Activated gamma-delta T cell treated with Interleukin-2 at 50 U/mL for 16 hours (primary cell): ENCODE data around the gene MAP3K5.
A peak's percentile ranks its signal among the peaks of the same experiment; 100 is the strongest.

ENCODE experiments used
- DNase-seq: peaks from one replicate; pipeline ENCODE4 v3.0.0-alpha.2; 2020

The MAP3K5 gene

GRCh38 chr6:136532030-136532429 lies 260.2 kb downstream of the MAP3K5 start:
- no peak for DNase-seq

GRCh38 chr6:136529710-136530109 lies 262.6 kb downstream of the MAP3K5 start:
- DNase-seq: no peak

- DNase-seq: no peak
Measured at GRCh38 chr6:136528477-136528876, 263.8 kb downstream of the MAP3K5 start.

GRCh38 chr6:136527831-136528230 lies 264.4 kb downstream of the MAP3K5 start:
- no peak for DNase-seq

- DNase-seq: no peak
Measured at GRCh38 chr6:136526937-136527336, 265.3 kb downstream of the MAP3K5 start.

- DNase-seq: peak; percentile 24
Measured at GRCh38 chr6:136526196-136526930, 265.9 kb downstream of the MAP3K5 start.

GRCh38 chr6:136525586-136526195 lies 266.6 kb downstream of the MAP3K5 start:
- no peak for DNase-seq

GRCh38 chr6:136524936-136525413 lies 267.3 kb downstream of the MAP3K5 start:
- no peak for DNase-seq

- no peak for DNase-seq
Measured at GRCh38 chr6:136524339-136524935, 267.8 kb downstream of the MAP3K5 start.

- DNase-seq: no peak
Measured at GRCh38 chr6:136523196-136523595, 269.1 kb downstream of the MAP3K5 start.

- DNase-seq: no peak
Measured at GRCh38 chr6:136522636-136523035, 269.6 kb downstream of the MAP3K5 start.

- DNase-seq: no peak
Measured at GRCh38 chr6:136521911-136522310, 270.4 kb downstream of the MAP3K5 start.

GRCh38 chr6:136521427-136521826 lies 270.9 kb downstream of the MAP3K5 start:
- no peak for DNase-seq

GRCh38 chr6:136520517-136520916 lies 271.8 kb downstream of the MAP3K5 start:
- DNase-seq: no peak

GRCh38 chr6:136517582-136517981 lies 274.7 kb downstream of the MAP3K5 start:
- no peak for DNase-seq

- no peak for DNase-seq
Measured at GRCh38 chr6:136517002-136517401, 275.3 kb downstream of the MAP3K5 start.

GRCh38 chr6:136514591-136514990 lies 277.7 kb downstream of the MAP3K5 start:
- DNase-seq: no peak

- DNase-seq: no peak
Measured at GRCh38 chr6:136511926-136512325, 280.4 kb downstream of the MAP3K5 start.

- no peak for DNase-seq
Measured at GRCh38 chr6:136511397-136511796, 280.9 kb downstream of the MAP3K5 start.

GRCh38 chr6:136510782-136511181 lies 281.5 kb downstream of the MAP3K5 start:
- no peak for DNase-seq

GRCh38 chr6:136510299-136510698 lies 282.0 kb downstream of the MAP3K5 start:
- DNase-seq: no peak

- no peak for DNase-seq
Measured at GRCh38 chr6:136508725-136509392, 283.4 kb downstream of the MAP3K5 start.
